Measurements from ENCODE around the gene RBBP9.
A peak's percentile ranks its signal among the peaks of the same experiment; 100 is the strongest.
"Not testable (repeated sequence)": the region's sequence is repeated elsewhere in the genome, so short reads cannot be mapped to it uniquely, and the experiment has no call there.

The RBBP9 gene

DNA sequence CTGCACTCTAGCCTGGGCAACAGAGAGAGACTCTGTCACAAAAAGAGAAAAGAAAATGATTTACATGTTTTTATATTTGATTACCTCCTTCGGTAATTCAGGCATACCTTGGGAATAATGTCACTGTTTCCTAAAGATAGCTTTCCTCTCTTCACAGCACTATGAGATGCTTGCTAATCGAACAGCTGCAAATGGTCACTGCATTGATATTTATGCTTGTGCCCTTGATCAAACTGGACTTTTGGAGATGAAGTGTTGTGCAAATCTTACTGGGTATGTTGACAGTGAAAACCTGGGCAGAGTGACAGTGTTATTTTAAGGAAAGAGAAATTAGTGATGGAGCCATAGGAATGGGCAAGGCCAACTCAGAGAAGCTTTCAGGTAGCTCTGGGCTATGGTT, 30.3 kb upstream of the RBBP9 start:
- Histone ChIP-seq H3K27me3 (ENCODE audit: control insufficient read depth, insufficient read depth, low read length) (no peaks in the 10 kb centered on the region), H3K9me3 (ENCODE audit: control insufficient read depth, insufficient read depth, low read length) (no peaks in the 10 kb centered on the region), H3K9ac (ENCODE audit: low read depth, low read length) (no peak overlapping the region), H3K4me3 (ENCODE audit: low read depth, low read length) (no peak overlapping the region), H3K27ac (ENCODE audit: low read depth, low read length) (no peak overlapping the region), H3K36me3 (ENCODE audit: control insufficient read depth, insufficient read depth, low read length) (peaks cover 87% of the 10 kb centered on the region), H3K4me1 (ENCODE audit: control insufficient read depth, insufficient read depth, low read length) (no peaks in the 10 kb centered on the region)

DNA sequence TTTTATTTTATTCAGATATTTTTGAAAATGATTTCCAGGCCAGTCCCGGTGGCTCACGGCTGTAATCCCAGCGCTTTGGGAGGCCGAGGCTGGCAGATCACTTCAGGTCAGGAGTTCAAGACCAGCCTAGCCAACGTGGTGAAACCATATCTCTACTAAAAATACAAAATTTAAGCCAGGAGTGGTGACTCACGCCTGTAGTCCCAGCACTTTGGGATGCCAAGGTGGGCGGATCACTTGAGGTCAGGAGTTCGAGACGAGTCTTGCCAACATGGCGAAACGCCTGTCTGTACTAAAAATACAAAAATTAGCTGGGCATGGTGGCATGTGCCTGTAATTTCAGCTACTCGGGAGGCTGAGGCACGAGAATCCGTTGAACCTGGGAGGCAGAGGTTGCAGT, 29.7 kb upstream of the RBBP9 start:
- peaks cover 81% of the 10 kb centered on the region for H3K36me3 ChIP-seq (ENCODE audit: control insufficient read depth, insufficient read depth, low read length)
- H3K27me3 ChIP-seq (ENCODE audit: control insufficient read depth, insufficient read depth, low read length); H3K27ac ChIP-seq (ENCODE audit: low read depth, low read length); H3K9me3 ChIP-seq (ENCODE audit: control insufficient read depth, insufficient read depth, low read length); H3K4me1 ChIP-seq (ENCODE audit: control insufficient read depth, insufficient read depth, low read length); H3K4me3 ChIP-seq (ENCODE audit: low read depth, low read length); H3K9ac ChIP-seq (ENCODE audit: low read depth, low read length): not testable (repeated sequence)

DNA sequence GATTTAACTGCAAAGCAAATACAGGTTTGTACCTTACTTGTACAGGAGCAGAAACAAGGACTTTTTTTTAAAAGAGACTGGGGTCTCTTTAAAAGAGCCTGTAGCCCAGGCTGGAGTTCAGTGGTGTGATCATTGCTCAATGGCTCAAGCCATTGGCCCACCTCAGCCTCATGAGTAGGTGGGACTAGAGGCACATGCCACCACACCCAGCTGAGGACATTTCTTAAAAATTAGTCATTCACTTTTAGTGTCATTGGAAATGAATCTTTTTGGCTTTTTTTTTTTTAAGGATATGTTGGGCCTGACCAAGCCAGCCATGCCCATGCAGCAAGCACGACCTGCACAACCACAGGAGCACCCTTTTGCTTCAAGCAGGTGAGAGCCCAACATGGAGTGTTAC, 27.6 kb upstream of the RBBP9 start:
- Histone ChIP-seq H3K27me3 (ENCODE audit: control insufficient read depth, insufficient read depth, low read length) (no peaks in the 10 kb centered on the region), H3K9me3 (ENCODE audit: control insufficient read depth, insufficient read depth, low read length) (no peaks in the 10 kb centered on the region), H3K9ac (ENCODE audit: low read depth, low read length) (no peak overlapping the region), H3K4me1 (ENCODE audit: control insufficient read depth, insufficient read depth, low read length) (no peaks in the 10 kb centered on the region), H3K27ac (ENCODE audit: low read depth, low read length) (no peak overlapping the region), H3K36me3 (ENCODE audit: control insufficient read depth, insufficient read depth, low read length) (peaks cover 61% of the 10 kb centered on the region), H3K4me3 (ENCODE audit: low read depth, low read length) (no peak overlapping the region)

DNA sequence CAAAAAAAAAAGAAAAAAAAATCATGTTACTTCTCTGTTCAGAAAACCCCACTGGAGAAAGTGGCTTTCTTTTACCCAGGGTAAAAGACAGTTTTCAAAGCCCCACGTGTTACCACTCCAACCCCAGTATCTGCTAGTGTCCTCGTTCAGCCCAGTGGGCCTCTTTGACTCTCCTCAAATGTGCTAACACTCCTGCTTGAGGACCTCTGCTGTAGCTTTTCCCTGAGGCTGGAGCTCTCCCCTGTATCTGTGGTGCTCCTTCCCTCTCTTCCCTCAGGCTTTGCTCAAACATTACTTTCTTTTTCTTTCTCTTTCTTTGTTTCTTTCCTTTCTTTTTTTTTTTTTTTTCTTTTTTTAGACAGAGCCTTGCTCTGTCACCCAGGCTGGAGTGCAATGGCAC, 26.0 kb upstream of the RBBP9 start:
- H3K4me3 ChIP-seq (ENCODE audit: low read depth, low read length) = no peak overlapping the region
- H3K4me1 ChIP-seq (ENCODE audit: control insufficient read depth, insufficient read depth, low read length) = no peaks in the 10 kb centered on the region
- no peak overlapping the region for H3K27ac ChIP-seq (ENCODE audit: low read depth, low read length)
- no peak overlapping the region for H3K9ac ChIP-seq (ENCODE audit: low read depth, low read length)
- H3K27me3 ChIP-seq (ENCODE audit: control insufficient read depth, insufficient read depth, low read length) = no peaks in the 10 kb centered on the region
- H3K36me3 ChIP-seq (ENCODE audit: control insufficient read depth, insufficient read depth, low read length) = peaks cover 47% of the 10 kb centered on the region
- no peaks in the 10 kb centered on the region for H3K9me3 ChIP-seq (ENCODE audit: control insufficient read depth, insufficient read depth, low read length)

DNA sequence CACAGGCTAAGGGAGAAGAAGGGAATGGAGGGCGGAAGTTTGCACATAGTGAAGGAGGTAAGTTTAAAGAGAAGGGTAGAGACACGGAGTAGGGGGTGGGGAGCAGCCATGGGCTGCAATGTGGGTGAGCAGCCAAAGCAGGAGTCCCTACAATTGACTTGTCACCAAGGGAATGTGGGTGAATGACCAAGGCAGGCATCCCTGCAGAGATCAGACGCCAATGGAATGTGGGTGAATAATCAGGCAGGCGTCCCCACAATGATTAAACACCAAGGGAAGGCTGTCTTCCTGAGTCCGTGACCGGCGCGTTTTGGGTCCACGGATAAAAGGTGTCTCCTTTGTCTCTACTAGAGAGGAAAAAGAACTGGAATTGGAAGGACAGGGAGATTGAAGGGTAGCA, 25.0 kb upstream of the RBBP9 start:
- not testable (repeated sequence) for H3K4me3 ChIP-seq (ENCODE audit: low read depth, low read length); H3K27ac ChIP-seq (ENCODE audit: low read depth, low read length); H3K9ac ChIP-seq (ENCODE audit: low read depth, low read length); H3K4me1 ChIP-seq (ENCODE audit: control insufficient read depth, insufficient read depth, low read length); H3K9me3 ChIP-seq (ENCODE audit: control insufficient read depth, insufficient read depth, low read length); H3K27me3 ChIP-seq (ENCODE audit: control insufficient read depth, insufficient read depth, low read length)
- peaks cover 42% of the 10 kb centered on the region for H3K36me3 ChIP-seq (ENCODE audit: control insufficient read depth, insufficient read depth, low read length)

DNA sequence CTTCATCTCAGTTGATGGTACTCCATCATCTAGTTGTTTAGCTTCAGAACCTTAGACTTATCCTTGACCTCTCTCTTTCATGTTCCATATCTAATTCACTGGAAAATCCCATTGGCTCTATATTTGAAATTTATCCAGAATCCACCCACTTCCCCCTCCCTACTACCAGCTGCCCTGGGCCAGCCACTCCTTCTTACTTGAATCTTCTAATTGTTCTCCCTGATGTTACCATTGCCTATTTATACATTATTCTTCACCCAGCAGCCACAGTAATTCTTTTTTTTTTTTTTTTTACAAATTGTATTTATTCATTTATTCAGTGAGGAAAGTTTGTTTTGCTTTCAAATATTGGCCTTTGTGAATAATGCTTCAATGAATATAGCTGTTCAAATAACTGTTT, 18.9 kb upstream of the RBBP9 start:
- Histone ChIP-seq H3K9me3 (ENCODE audit: control insufficient read depth, insufficient read depth, low read length) (no peaks in the 10 kb centered on the region), H3K27ac (ENCODE audit: low read depth, low read length) (no peak overlapping the region), H3K36me3 (ENCODE audit: control insufficient read depth, insufficient read depth, low read length) (peaks cover 62% of the 10 kb centered on the region), H3K27me3 (ENCODE audit: control insufficient read depth, insufficient read depth, low read length) (no peaks in the 10 kb centered on the region), H3K9ac (ENCODE audit: low read depth, low read length) (no peak overlapping the region), H3K4me3 (ENCODE audit: low read depth, low read length) (no peak overlapping the region), H3K4me1 (ENCODE audit: control insufficient read depth, insufficient read depth, low read length) (no peaks in the 10 kb centered on the region)

DNA sequence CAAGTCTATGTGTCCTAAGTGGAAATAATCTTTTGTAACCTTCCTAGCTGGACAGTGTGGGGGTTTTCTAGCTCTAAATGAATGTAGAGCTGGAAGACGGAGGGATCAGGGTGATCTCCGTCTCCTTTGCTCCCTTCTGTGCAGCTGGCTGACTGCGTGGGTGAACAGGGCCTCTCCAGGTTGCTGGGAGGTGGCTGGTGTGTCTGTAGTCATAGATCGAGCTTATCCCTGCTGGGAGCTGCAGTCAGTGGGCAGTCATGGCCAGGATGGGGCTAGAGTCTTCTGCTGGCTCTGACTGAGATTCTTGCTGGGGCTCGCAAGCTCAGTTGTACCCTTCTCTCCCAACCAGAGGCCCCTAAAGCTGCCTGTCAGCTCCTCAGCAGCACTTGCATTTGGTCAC, 17.1 kb upstream of the RBBP9 start:
- Histone ChIP-seq H3K4me1 (ENCODE audit: control insufficient read depth, insufficient read depth, low read length) (no peaks in the 10 kb centered on the region), H3K36me3 (ENCODE audit: control insufficient read depth, insufficient read depth, low read length) (peaks cover 75% of the 10 kb centered on the region), H3K9me3 (ENCODE audit: control insufficient read depth, insufficient read depth, low read length) (no peaks in the 10 kb centered on the region)

DNA sequence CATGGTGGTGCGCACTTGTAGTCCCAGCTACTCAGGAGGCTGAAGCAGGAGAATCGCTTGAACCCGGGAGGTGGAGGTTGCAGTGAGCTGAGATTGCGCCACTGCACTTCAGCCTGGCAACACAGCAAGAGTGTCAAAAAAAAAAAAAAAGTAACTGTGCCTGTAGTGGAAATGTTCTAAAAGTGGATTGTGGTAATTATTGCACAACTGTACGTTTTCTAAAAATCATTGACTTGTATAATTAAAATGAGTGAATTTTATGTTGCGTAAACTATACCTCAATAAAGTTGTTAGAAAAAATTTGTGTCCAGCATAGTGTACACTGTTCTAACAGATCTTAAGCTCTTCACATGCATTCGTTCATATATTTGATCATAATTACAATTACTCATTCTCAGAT, 16.2 kb upstream of the RBBP9 start:
- Histone ChIP-seq H3K9me3 (ENCODE audit: control insufficient read depth, insufficient read depth, low read length) (no peaks in the 10 kb centered on the region), H3K4me1 (ENCODE audit: control insufficient read depth, insufficient read depth, low read length) (no peaks in the 10 kb centered on the region; the same call in 1 of the 2 replicates), H3K9ac (ENCODE audit: low read depth, low read length) (no peak overlapping the region), H3K27ac (ENCODE audit: low read depth, low read length) (no peak overlapping the region), H3K36me3 (ENCODE audit: control insufficient read depth, insufficient read depth, low read length) (peaks cover 73% of the 10 kb centered on the region), H3K27me3 (ENCODE audit: control insufficient read depth, insufficient read depth, low read length) (no peaks in the 10 kb centered on the region), H3K4me3 (ENCODE audit: low read depth, low read length) (no peak overlapping the region)

More for the DNA sequence above, 17.1 kb upstream of the RBBP9 start:
- Histone ChIP-seq H3K27ac (ENCODE audit: low read depth, low read length) (no peak overlapping the region), H3K27me3 (ENCODE audit: control insufficient read depth, insufficient read depth, low read length) (no peaks in the 10 kb centered on the region), H3K4me3 (ENCODE audit: low read depth, low read length) (no peak overlapping the region), H3K9ac (ENCODE audit: low read depth, low read length) (no peak overlapping the region)

DNA sequence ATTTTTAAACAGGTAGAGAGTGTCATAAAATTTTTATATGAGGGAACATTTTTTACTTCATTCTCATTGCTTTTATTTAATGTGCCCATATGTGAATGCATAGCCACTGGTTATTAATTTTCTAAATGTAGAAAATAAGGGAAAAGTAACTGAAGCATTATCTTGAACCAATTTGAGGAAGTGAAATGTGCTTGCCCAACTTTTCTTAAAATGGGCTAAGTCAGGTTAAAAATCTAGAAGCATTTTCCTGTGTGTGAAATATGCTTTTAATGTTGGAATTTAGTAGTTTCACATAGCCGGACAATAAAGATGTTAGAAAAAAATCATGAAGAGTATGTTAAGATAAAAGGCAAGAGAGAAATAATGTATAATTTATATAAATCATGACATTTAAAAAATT, 14.5 kb upstream of the RBBP9 start:
- Histone ChIP-seq H3K4me1 (ENCODE audit: control insufficient read depth, insufficient read depth, low read length) (no peaks in the 10 kb centered on the region; the same call in none of the 2 replicates), H3K36me3 (ENCODE audit: control insufficient read depth, insufficient read depth, low read length) (peaks cover 64% of the 10 kb centered on the region), H3K27ac (ENCODE audit: low read depth, low read length) (no peak overlapping the region), H3K9ac (ENCODE audit: low read depth, low read length) (no peak overlapping the region), H3K27me3 (ENCODE audit: control insufficient read depth, insufficient read depth, low read length) (no peaks in the 10 kb centered on the region), H3K4me3 (ENCODE audit: low read depth, low read length) (no peak overlapping the region), H3K9me3 (ENCODE audit: control insufficient read depth, insufficient read depth, low read length) (no peaks in the 10 kb centered on the region)

DNA sequence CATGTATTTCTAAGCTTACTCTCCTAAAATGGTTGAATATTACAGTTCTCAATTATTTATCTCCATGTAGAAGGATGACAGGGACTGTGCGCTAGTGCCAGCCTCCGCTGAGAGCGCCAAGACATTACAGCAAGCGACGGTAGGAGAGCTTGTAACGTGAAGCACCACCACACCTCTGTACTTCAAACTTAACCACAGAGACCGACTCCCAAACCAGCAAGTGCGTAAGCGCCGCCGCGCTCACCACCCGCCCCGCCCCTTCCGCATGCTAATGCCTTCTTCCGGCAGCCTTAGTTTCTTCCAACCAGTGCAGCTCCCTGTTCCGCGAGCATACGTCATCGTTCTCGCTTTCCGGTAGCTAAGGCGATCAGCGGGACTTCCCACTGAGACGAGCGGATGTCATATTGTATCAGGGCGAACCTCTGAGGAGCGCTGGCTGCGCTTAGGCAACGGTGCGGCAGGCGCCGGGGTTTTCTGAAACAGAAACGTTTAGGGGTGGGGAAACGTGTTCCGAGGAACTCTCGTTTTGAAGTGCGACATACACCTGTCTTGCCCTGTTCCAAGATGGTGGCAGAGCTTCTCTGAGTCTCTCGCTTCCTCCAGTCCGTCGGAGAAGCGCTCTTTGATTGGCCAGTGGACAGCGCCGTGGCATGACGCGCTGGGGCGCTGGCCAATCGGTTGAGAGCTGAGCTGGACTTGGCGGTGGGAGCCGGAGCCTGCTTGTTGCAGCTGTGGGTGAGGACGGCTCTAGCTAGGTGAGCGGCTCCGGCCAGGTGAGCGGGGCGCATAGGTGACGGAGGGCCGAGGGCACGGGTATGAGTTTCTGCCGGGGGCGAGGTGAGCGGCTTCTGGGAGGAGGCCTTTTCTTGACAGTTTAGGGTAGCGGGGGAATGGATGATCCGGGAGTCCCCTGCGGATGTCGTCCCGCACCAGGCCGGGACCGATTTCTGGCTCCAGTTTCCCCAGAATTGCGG, 10.5 kb upstream of the RBBP9 start, which contains the start of gene SEC23B:
SEC23B (plus strand) TSS at position 723 of the 974 bp plus-strand sequence. CDS start 2,896 bp downstream, outside the sequence.
- no peaks in the 10 kb centered on the region for H3K9me3 ChIP-seq (ENCODE audit: control insufficient read depth, insufficient read depth, low read length)
- H3K27me3 ChIP-seq (ENCODE audit: control insufficient read depth, insufficient read depth, low read length) = no peaks in the 10 kb centered on the region
- peak within 1 kb of the TSS; percentile 97 for H3K9ac ChIP-seq (ENCODE audit: low read depth, low read length)
- peak within 1 kb of the TSS; percentile 100 for H3K27ac ChIP-seq (ENCODE audit: low read depth, low read length)
- H3K36me3 ChIP-seq (ENCODE audit: control insufficient read depth, insufficient read depth, low read length) = peaks cover 28% of the 10 kb centered on the region
- no peaks in the 10 kb centered on the region; the same call in none of the 2 replicates for H3K4me1 ChIP-seq (ENCODE audit: control insufficient read depth, insufficient read depth, low read length)
- H3K4me3 ChIP-seq (ENCODE audit: low read depth, low read length) = peak within 1 kb of the TSS; percentile 94

DNA sequence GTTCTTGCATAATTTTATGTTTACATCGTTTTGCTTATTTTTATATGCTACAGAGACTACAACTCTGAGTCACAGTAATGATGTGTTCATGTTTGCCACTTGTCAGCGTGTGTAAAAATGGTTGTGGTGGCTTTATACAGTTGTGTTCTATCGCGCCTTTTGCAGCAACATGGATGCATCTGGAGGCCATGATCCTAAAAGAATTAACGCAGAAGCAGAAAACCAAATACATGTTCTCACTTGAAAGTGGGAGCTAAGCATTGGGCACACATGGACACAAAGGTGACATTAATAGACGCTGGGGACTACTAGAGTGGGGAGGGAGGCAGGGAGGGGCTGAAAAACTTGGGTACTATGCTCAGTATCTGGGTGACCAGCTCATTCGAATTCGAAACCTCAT, 9.7 kb upstream of the RBBP9 start:
- H3K4me1 ChIP-seq (ENCODE audit: control insufficient read depth, insufficient read depth, low read length) = no peaks in the 10 kb centered on the region; the same call in none of the 2 replicates
- peaks cover 21% of the 10 kb centered on the region for H3K36me3 ChIP-seq (ENCODE audit: control insufficient read depth, insufficient read depth, low read length)
- H3K9ac ChIP-seq (ENCODE audit: low read depth, low read length) = peak overlapping the region; percentile 97
- peak overlapping the region; percentile 100 for H3K27ac ChIP-seq (ENCODE audit: low read depth, low read length)
- H3K27me3 ChIP-seq (ENCODE audit: control insufficient read depth, insufficient read depth, low read length) = no peaks in the 10 kb centered on the region
- no peaks in the 10 kb centered on the region for H3K9me3 ChIP-seq (ENCODE audit: control insufficient read depth, insufficient read depth, low read length)
- H3K4me3 ChIP-seq (ENCODE audit: low read depth, low read length) = peak overlapping the region; percentile 94
